Renal cortex interstitium (tissue), 15 donors: ENCODE data around the gene FRAS1. TPM values are rescaled to one million over a fixed set of nuclear protein-coding genes. Genes with fewer than 3 reads are reported as not detected.
"Not testable (repeated sequence)": the region's sequence is repeated elsewhere in the genome, so short reads cannot be mapped to it uniquely, and the experiment has no call there.

ENCODE experiments used
- DNase-seq, 11 donors: peaks; one replicate each; pipeline ENCODE4 v3.0.0-alpha.2; 2013; ENCODE audit warnings: low read depth in 9 of 11, low spot score in 4 of 11; ENCODE audit errors: extremely low read depth in 1 of 11
- long read RNA-seq, 16 experiments: transcript quantifications; one replicate each; lab custom pipeline, GENCODE V29; 2026
- polyA plus RNA-seq, 3 donors: library from polyadenylated mRNA; unstranded; fragments of 120-200 nt; gene quantifications; one replicate each; pipeline ENCODE4 v1.2.1, GENCODE V29; 2013; ENCODE audit not compliant: insufficient read length in 3 of 3

FRAS1 gene
- 10 to 100 TPM; 79.1 to 92.9 (median 84.9) TPM for polyA plus RNA-seq
- long read RNA-seq, donor 1, partial matches to known transcripts, result 16 of 17 reads
- long read RNA-seq, donor 1, other reads (novel, unspliced or antisense), result 0 of 17 reads
- long read RNA-seq, donor 2, partial matches to known transcripts, result 23 of 23 reads
- long read RNA-seq, donor 2, other reads (novel, unspliced or antisense), result 0 of 23 reads
- long read RNA-seq, donor 3, partial matches to known transcripts, result 17 of 18 reads
- long read RNA-seq, donor 3, other reads (novel, unspliced or antisense), result 0 of 18 reads
- long read RNA-seq, donor 4, full-length matches to known transcripts, result 2 of 24 reads
- long read RNA-seq, donor 4, partial matches to known transcripts, result 22 of 24 reads
- long read RNA-seq, donor 4, other reads (novel, unspliced or antisense), result 0 of 24 reads
- long read RNA-seq, donor 5, result 0 reads
- long read RNA-seq, donor 6, partial matches to known transcripts, result 44 of 44 reads
- long read RNA-seq, donor 6, other reads (novel, unspliced or antisense), result 0 of 44 reads
- long read RNA-seq, donor 7, partial matches to known transcripts, result 71 of 71 reads
- long read RNA-seq, donor 7, other reads (novel, unspliced or antisense), result 0 of 71 reads
- long read RNA-seq, donor 8, result 0 reads
- long read RNA-seq, donor 9, partial matches to known transcripts, result 13 of 13 reads
- long read RNA-seq, donor 9, other reads (novel, unspliced or antisense), result 0 of 13 reads
- long read RNA-seq, donor 10, partial matches to known transcripts, result 15 of 15 reads
- long read RNA-seq, donor 10, other reads (novel, unspliced or antisense), result 0 of 15 reads
- long read RNA-seq, donor 11, partial matches to known transcripts, result 13 of 13 reads
- long read RNA-seq, donor 11, other reads (novel, unspliced or antisense), result 0 of 13 reads
- long read RNA-seq, donor 12, result 0 reads
- long read RNA-seq, donor 13, result 0 reads
- long read RNA-seq, donor 14, partial matches to known transcripts, result 37 of 37 reads
- long read RNA-seq, donor 14, other reads (novel, unspliced or antisense), result 0 of 37 reads
- long read RNA-seq, donor 15, partial matches to known transcripts, result 11 of 12 reads
- long read RNA-seq, donor 15, other reads (novel, unspliced or antisense), result 0 of 12 reads
- long read RNA-seq, donor 16, partial matches to known transcripts, result 126 of 127 reads
- long read RNA-seq, donor 16, other reads (novel, unspliced or antisense), result 0 of 127 reads

GRCh38 chr4:78057135-78057599 lies at the start of gene FRAS1:
Gene FRAS1 (plus strand): TSS chr4:78057323. CDS start chr4:78058010, 687 bp downstream.
- peak in 8 of 11 donors; percentile 54 to 68 (median 61) for DNase-seq

- not testable (repeated sequence) for DNase-seq
These were observed 46.1 kb upstream of the FRAS1 start for GRCh38 chr4:78011003-78011402.

GRCh38 chr4:78014889-78015886 lies 41.9 kb upstream of the FRAS1 start:
- DNase-seq, result no peak

- DNase-seq, result peak in 7 of 11 donors; percentile 9 to 41 (median 26)
These were observed 38.7 kb upstream of the FRAS1 start for GRCh38 chr4:78018271-78019049.

GRCh38 chr4:78019414-78019813 lies 37.7 kb upstream of the FRAS1 start:
- no peak for DNase-seq

- no peak for DNase-seq
These were observed 36.4 kb upstream of the FRAS1 start for GRCh38 chr4:78020677-78021076.

- no peak for DNase-seq
These were observed 34.6 kb upstream of the FRAS1 start for GRCh38 chr4:78022517-78022916.

- DNase-seq, result no peak
These were observed 33.0 kb upstream of the FRAS1 start for GRCh38 chr4:78024085-78024484.

GRCh38 chr4:78024576-78025091 lies 32.5 kb upstream of the FRAS1 start:
- no peak for DNase-seq

- no peak for DNase-seq
These were observed 25.6 kb upstream of the FRAS1 start for GRCh38 chr4:78031417-78031950.

GRCh38 chr4:78032446-78032845 lies 24.7 kb upstream of the FRAS1 start:
- no peak for DNase-seq

- no peak for DNase-seq
These were observed 24.2 kb upstream of the FRAS1 start for GRCh38 chr4:78032929-78033328.

- DNase-seq, result no peak
These were observed 23.3 kb upstream of the FRAS1 start for GRCh38 chr4:78033861-78034260.

GRCh38 chr4:78038704-78039103 lies 18.4 kb upstream of the FRAS1 start:
- no peak for DNase-seq

- no peak for DNase-seq
These were observed 17.4 kb upstream of the FRAS1 start for GRCh38 chr4:78039678-78040077.

- DNase-seq, result no peak
These were observed 16.7 kb upstream of the FRAS1 start for GRCh38 chr4:78040431-78040830.

GRCh38 chr4:78047366-78047765 lies 9.8 kb upstream of the FRAS1 start:
- no peak for DNase-seq
